GM18951 (cell line): Measurements from ENCODE around the gene SQSTM1.
"Not testable (repeated sequence)": the region's sequence is repeated elsewhere in the genome, so short reads cannot be mapped to it uniquely, and the experiment has no call there.

Experiments
- POLR2A ChIP-seq: IDR thresholded peaks from 4 replicates; pipeline ENCODE4 v1.6.1; 2011; ENCODE audit warnings: mild to moderate bottlenecking; ENCODE audit not compliant: insufficient read length, insufficient read depth; ENCODE audit errors: extremely low read depth
- in situ Hi-C: fragments of 300-500 bp; cut with MboI; formaldehyde crosslinking; loops from one replicate; pipeline ENCODE4 v1.12.0; 2022; ENCODE audit warnings: low sequenced_read_pairs, mixed read lengths, inconsistent platforms; ENCODE audit not compliant: unreplicated experiment

Gene SQSTM1

GRCh38 chr5:179868541-179868940, 47.8 kb downstream of the SQSTM1 start:
- no peak for TF ChIP-seq POLR2A
- in situ Hi-C loops: no loop called here

- no peak for TF ChIP-seq POLR2A
- in situ Hi-C loops: no loop called here
These were observed 48.4 kb downstream of the SQSTM1 start for GRCh38 chr5:179869101-179869500.

GRCh38 chr5:179869641-179870402, 49.1 kb downstream of the SQSTM1 start:
- TF ChIP-seq POLR2A: no peak
- in situ Hi-C loops: no loop called here

- no peak for TF ChIP-seq POLR2A
- in situ Hi-C loops: no loop called here
These were observed 49.7 kb downstream of the SQSTM1 start for GRCh38 chr5:179870403-179870903.

- in situ Hi-C loops: no loop called here
- TF ChIP-seq POLR2A: no peak
These were observed 50.2 kb downstream of the SQSTM1 start for GRCh38 chr5:179870952-179871351.

- in situ Hi-C loops: not testable (repeated sequence)
These were observed 50.8 kb downstream of the SQSTM1 start for GRCh38 chr5:179871533-179871932.

GRCh38 chr5:179872055-179872827, 51.5 kb downstream of the SQSTM1 start:
- in situ Hi-C loops: no loop called here
- no peak for TF ChIP-seq POLR2A

- no peak for TF ChIP-seq POLR2A
- in situ Hi-C loops: no loop called here
These were observed 52.3 kb downstream of the SQSTM1 start for GRCh38 chr5:179872828-179873575.

- TF ChIP-seq POLR2A: no peak
- in situ Hi-C loops: no loop called here
These were observed 52.9 kb downstream of the SQSTM1 start for GRCh38 chr5:179873588-179874110.

GRCh38 chr5:179874136-179874535, 53.4 kb downstream of the SQSTM1 start:
- TF ChIP-seq POLR2A: no peak
- in situ Hi-C loops: no loop called here

GRCh38 chr5:179874536-179875292, 54.0 kb downstream of the SQSTM1 start:
- no peak for TF ChIP-seq POLR2A
- in situ Hi-C loops: no loop called here
